Liver (tissue), 9 donors: Measurements from ENCODE around the gene SGMS1. TPM values are rescaled to one million over a fixed set of nuclear protein-coding genes. Genes with fewer than 3 reads are reported as not detected.

Source experiments
- DNase-seq: peaks from one replicate; pipeline ENCODE4 v3.0.0-alpha.2; 2017; ENCODE audit warnings: low spot score
- H3K27ac ChIP-seq, 2 donors: one replicate each; pipeline ENCODE4 v1.7.0; 2013; ENCODE audit warnings: inconsistent platforms in 2 of 2, low read length in 2 of 2, control low read depth in 1 of 2, low read depth in 1 of 2, mild to moderate bottlenecking in 1 of 2
- H3K27me3 ChIP-seq, 4 donors: one replicate each; pipeline versions ENCODE4 v1.6.1 to v1.7.0; 2013; ENCODE audit warnings: low read length in 3 of 4, inconsistent platforms in 1 of 4, mild to moderate bottlenecking in 1 of 4, moderate library complexity in 1 of 4; ENCODE audit not compliant: control insufficient read depth in 4 of 4, insufficient read depth in 4 of 4
- H3K36me3 ChIP-seq, 4 donors: one replicate each; pipeline versions ENCODE4 v1.6.1 to v1.7.0; 2013; ENCODE audit warnings: low read length in 3 of 4, mild to moderate bottlenecking in 3 of 4, low read depth in 1 of 4, moderate library complexity in 1 of 4; ENCODE audit not compliant: control insufficient read depth in 4 of 4, insufficient read depth in 3 of 4
- H3K4me1 ChIP-seq, 4 donors: one replicate each; pipeline versions ENCODE4 v1.6.1 to v1.7.0; 2013; ENCODE audit warnings: low read length in 3 of 4, mild to moderate bottlenecking in 3 of 4, moderate library complexity in 1 of 4; ENCODE audit not compliant: control insufficient read depth in 4 of 4, insufficient read depth in 4 of 4
- H3K4me3 ChIP-seq, 3 donors: one replicate each; pipeline versions ENCODE4 v1.6.1 to v1.7.0; 2013; ENCODE audit warnings: low read length in 3 of 3, control low read depth in 1 of 3, low read depth in 1 of 3, mild to moderate bottlenecking in 1 of 3
- H3K9ac ChIP-seq, 2 donors: one replicate each; pipeline ENCODE4 v1.7.0; 2013; ENCODE audit warnings: low read length in 2 of 2, mild to moderate bottlenecking in 2 of 2, moderate library complexity in 2 of 2, control low read depth in 1 of 2, low read depth in 1 of 2
- H3K9me3 ChIP-seq, 4 donors: one replicate each; pipeline versions ENCODE4 v1.6.1 to v1.7.0; 2013; ENCODE audit warnings: low read length in 3 of 4; ENCODE audit not compliant: control insufficient read depth in 4 of 4
- CTCF ChIP-seq: fragments of 150-350 bp; IDR thresholded peaks from 2 replicates; pipeline ENCODE4 v1.5.1; 2017; ENCODE audit warnings: improper control_type of control experiment, low read depth, low read length; ENCODE audit not compliant: missing input control
- EGR1 ChIP-seq, 2 donors: IDR thresholded peaks; 2 replicates each; pipeline ENCODE4 v1.6.1; 2016 to 2018; ENCODE audit warnings: antibody characterized with exemption in 2 of 2, low read depth in 2 of 2
- FOXA2 ChIP-seq: IDR thresholded peaks from 2 replicates; pipeline ENCODE4 v1.6.1; 2016; ENCODE audit warnings: antibody characterized with exemption
- GABPA ChIP-seq, 2 donors: IDR thresholded peaks in 1 of 2; conservative IDR thresholded peaks in 1 of 2; 2 replicates each; pipeline ENCODE4 v1.6.1; 2016; ENCODE audit warnings: antibody characterized with exemption in 2 of 2, mild to moderate bottlenecking in 1 of 2, moderate library complexity in 1 of 2
- HNF4A ChIP-seq, 2 donors: conservative IDR thresholded peaks; 2 replicates each; pipeline ENCODE4 v1.6.1; 2016; ENCODE audit warnings: antibody characterized with exemption in 2 of 2, mild to moderate bottlenecking in 2 of 2
- HNF4G ChIP-seq: IDR thresholded peaks from 2 replicates; pipeline ENCODE4 v1.6.1; 2016; ENCODE audit warnings: antibody characterized with exemption
- JUND ChIP-seq, 2 donors: IDR thresholded peaks; 2 replicates each; pipeline ENCODE4 v1.6.1; 2016; ENCODE audit warnings: antibody characterized with exemption in 2 of 2
- MAX ChIP-seq: IDR thresholded peaks from 2 replicates; pipeline ENCODE4 v1.6.1; 2016; ENCODE audit warnings: antibody characterized with exemption
- NR2F2 ChIP-seq: IDR thresholded peaks from 2 replicates; pipeline ENCODE4 v1.6.1; 2016; ENCODE audit warnings: antibody characterized with exemption
- RAD21 ChIP-seq, 2 donors: IDR thresholded peaks; 2 replicates each; pipeline ENCODE4 v1.6.1; 2016; ENCODE audit warnings: antibody characterized with exemption in 2 of 2, mild to moderate bottlenecking in 2 of 2
- REST ChIP-seq: IDR thresholded peaks from 2 replicates; pipeline ENCODE4 v1.6.1; 2016; ENCODE audit warnings: antibody characterized with exemption, mild to moderate bottlenecking
- SP1 ChIP-seq: IDR thresholded peaks from 2 replicates; pipeline ENCODE4 v1.6.1; 2018; ENCODE audit warnings: antibody characterized with exemption, mild to moderate bottlenecking
- TAF1 ChIP-seq: conservative IDR thresholded peaks from 2 replicates; pipeline ENCODE4 v1.6.1; 2016; ENCODE audit warnings: antibody characterized with exemption, mild to moderate bottlenecking
- YY1 ChIP-seq: IDR thresholded peaks from 2 replicates; pipeline ENCODE4 v1.6.1; 2016; ENCODE audit warnings: antibody characterized with exemption, mild to moderate bottlenecking
- ZBTB33 ChIP-seq: IDR thresholded peaks from 2 replicates; pipeline ENCODE4 v1.6.1; 2016; ENCODE audit warnings: antibody characterized with exemption
- WGBS: extraction: QIAGEN DNeasy Blood & Tissue Kit; methylation state at CpG from one replicate; pipeline ENCODE4 v1.1.7; 2013; 5-methylcytosine and 5-hydroxymethylcytosine counted together
- polyA plus RNA-seq, 2 donors: library from polyadenylated mRNA; stranded (reverse) in 1 of 2; unstranded in 1 of 2; fragments of 200-250 nt in 1 of 2; fragments of >200 nt in 1 of 2; fragmentation: Nextera tagmentation in 1 of 2; extraction: Ambion mirVana in 1 of 2; gene quantifications; one replicate each; pipeline versions ENCODE4 v1.2.1 to v1.2.3, GENCODE V29; 2013 to 2015
- total RNA-seq, 2 donors: library from RNA; depleted of rRNA; stranded (reverse); fragments of >200 nt; gene quantifications; one replicate each; pipeline ENCODE4 v1.2.3, GENCODE V29; 2014
- donor health status: healthy.
- donor health status: healthy.
- donor health status: healthy.
- donor health status: healthy.
- donor health status: healthy.

SGMS1 gene
- total and polyA plus RNA-seq, 4 donors = 6.8 to 98.2 (median 21.1) TPM

GRCh38 chr10:50293513-50294313 is 330.0 kb downstream of the SGMS1 start:
- Histone ChIP-seq H3K4me3 (no peak overlapping the region), H3K27me3 (no peaks in the 10 kb centered on the region), H3K36me3 (no peaks in the 10 kb centered on the region), H3K9me3 (peaks cover 0 to 2% (median 0%) of the 10 kb centered on the region in 4 donors), H3K27ac (no peak overlapping the region), H3K4me1 (no peaks in the 10 kb centered on the region), H3K9ac (no peak overlapping the region)
- no peak for DNase-seq
- TF ChIP-seq TAF1 (no peak), GABPA (IDR thresholded peaks at IDR 0.05 in 1 of 2, conservative IDR thresholded peaks at IDR 0.05 in 1 of 2) (no peak), SP1 (no peak), NR2F2 (no peak), FOXA2 (no peak), MAX (no peak), JUND (IDR thresholded peaks at IDR 0.05) (no peak), HNF4G (no peak), CTCF (no peak), EGR1 (IDR thresholded peaks at IDR 0.05; ENCODE audit: low read depth in 2 of 2) (no peak), YY1 (no peak), ZBTB33 (no peak), HNF4A (conservative IDR thresholded peaks at IDR 0.05) (no peak), REST (no peak)
- WGBS = 86% methylated on average over 5 of the region's 5 CpGs

- WGBS = 88% methylated on average over 1 of the region's 1 CpG
- H3K4me1 ChIP-seq = peaks cover 7 to 16% (median 12%) of the 10 kb centered on the region in 4 donors
Measured at GRCh38 chr10:50291261-50291850, 332.4 kb downstream of the SGMS1 start.

More at GRCh38 chr10:50291261-50291850, 332.4 kb downstream of the SGMS1 start:
- Histone ChIP-seq H3K9me3 (no peaks in the 10 kb centered on the region), H3K27ac (no peak overlapping the region), H3K9ac (no peak overlapping the region), H3K36me3 (no peaks in the 10 kb centered on the region), H3K27me3 (no peaks in the 10 kb centered on the region), H3K4me3 (no peak overlapping the region)
- DNase-seq = no peak
- no peak for TF ChIP-seq YY1
- TF ChIP-seq CTCF = peak; percentile 29
- TF ChIP-seq MAX = no peak
- TF ChIP-seq RAD21 (IDR thresholded peaks at IDR 0.05) = peak; percentile 61 to 66
